Stimulated activated naive CD8-positive, alpha-beta T cell treated with anti-CD3 and anti-CD28 coated beads, Interleukin-15, amount 100 ng/mL, for 72 hours (primary cell): ENCODE measurements around the gene DDIT3.
"Not testable (repeated sequence)": the region's sequence is repeated elsewhere in the genome, so short reads cannot be mapped to it uniquely, and the experiment has no call there.

Experiments
- ATAC-seq: fragments of 150-1000 bp; cut with Tn5 transposase; 2 replicates; pipeline ENCODE4 v1.10.0; 2021; ENCODE audit warnings: mild to moderate bottlenecking, moderate library complexity
- DNase-seq, 2 donors: peaks; one replicate each; pipeline ENCODE4 v3.0.0; 2021 to 2022
- H3K27ac Mint-ChIP-seq, 2 donors: one replicate each; pipeline ENCODE4 v1.8.0; 2022; ENCODE audit warnings: mild to moderate bottlenecking in 2 of 2, mixed read lengths in 2 of 2, moderate library complexity in 2 of 2
- H3K27me3 Mint-ChIP-seq: one replicate; pipeline ENCODE4 v1.8.0; 2022; ENCODE audit warnings: mixed read lengths
- H3K4me1 Mint-ChIP-seq: one replicate; pipeline ENCODE4 v1.8.0; 2022; ENCODE audit warnings: mild to moderate bottlenecking, mixed read lengths
- H3K4me3 Mint-ChIP-seq, 2 donors: one replicate each; pipeline ENCODE4 v1.8.0; 2022; ENCODE audit warnings: mild to moderate bottlenecking in 2 of 2, mixed read lengths in 2 of 2, moderate library complexity in 1 of 2
- H3K9me3 Mint-ChIP-seq, 2 donors: one replicate each; pipeline ENCODE4 v1.8.0; 2022; ENCODE audit warnings: mixed read lengths in 2 of 2

Gene DDIT3

GRCh38 chr12:57520053-57520818 lies at the start of gene DDIT3:
TSS of gene DDIT3 (minus strand) at chr12:57520514. CDS start at chr12:57517406, 3,108 bp downstream.
- peak within 1 kb of the TSS; percentile 99 to 100 for H3K27ac Mint-ChIP-seq
- H3K4me3 Mint-ChIP-seq = peak within 1 kb of the TSS; percentile 95 to 97
- H3K27me3 Mint-ChIP-seq = no peaks in the 10 kb centered on the region
- ATAC-seq = peak; percentile 77
- peak; percentile 100 for DNase-seq
- peaks cover 84% of the 10 kb centered on the region for H3K4me1 Mint-ChIP-seq
- no peaks in the 10 kb centered on the region for H3K9me3 Mint-ChIP-seq

- no peak for ATAC-seq
- Mint-ChIP-seq H3K27ac (no peak overlapping the region), H3K9me3 (no peaks in the 10 kb centered on the region)
These were observed 49.5 kb upstream of the DDIT3 start for GRCh38 chr12:57569858-57570257.

GRCh38 chr12:57568838-57569237 lies 48.5 kb upstream of the DDIT3 start:
- no peak for ATAC-seq

More at GRCh38 chr12:57569858-57570257, 49.5 kb upstream of the DDIT3 start:
- Mint-ChIP-seq H3K4me1 (no peaks in the 10 kb centered on the region), H3K27me3 (no peaks in the 10 kb centered on the region), H3K4me3 (no peak overlapping the region)
- no peak for DNase-seq

GRCh38 chr12:57564178-57564740 lies 43.9 kb upstream of the DDIT3 start:
- no peak for ATAC-seq
- no peak for DNase-seq
- Mint-ChIP-seq H3K4me3 (no peak overlapping the region), H3K27ac (peak overlapping the region in 1 of 2 donors; percentile 22), H3K9me3 (no peaks in the 10 kb centered on the region), H3K4me1 (no peaks in the 10 kb centered on the region), H3K27me3 (no peaks in the 10 kb centered on the region)

More at GRCh38 chr12:57568838-57569237, 48.5 kb upstream of the DDIT3 start:
- no peak overlapping the region for H3K4me3 Mint-ChIP-seq
- no peak overlapping the region for H3K27ac Mint-ChIP-seq
- DNase-seq = no peak
- no peaks in the 10 kb centered on the region for H3K27me3 Mint-ChIP-seq
- H3K9me3 Mint-ChIP-seq = no peaks in the 10 kb centered on the region
- no peaks in the 10 kb centered on the region for H3K4me1 Mint-ChIP-seq

- ATAC-seq (no peak), DNase-seq (no peak)
- Mint-ChIP-seq H3K9me3 (no peaks in the 10 kb centered on the region), H3K4me3 (no peak overlapping the region), H3K27me3 (no peaks in the 10 kb centered on the region), H3K27ac (no peak overlapping the region), H3K4me1 (no peaks in the 10 kb centered on the region)
These were observed 43.0 kb upstream of the DDIT3 start for GRCh38 chr12:57563358-57563757.

- ATAC-seq, DNase-seq, H3K9me3 Mint-ChIP-seq, H3K4me1 Mint-ChIP-seq, H3K27me3 Mint-ChIP-seq, H3K27ac Mint-ChIP-seq, H3K4me3 Mint-ChIP-seq: not testable (repeated sequence)
These were observed 40.8 kb upstream of the DDIT3 start for GRCh38 chr12:57561117-57561516.

GRCh38 chr12:57560516-57560915 lies 40.2 kb upstream of the DDIT3 start:
- Mint-ChIP-seq H3K4me3 (no peak overlapping the region), H3K27ac (no peak overlapping the region), H3K27me3 (no peaks in the 10 kb centered on the region), H3K4me1 (no peaks in the 10 kb centered on the region), H3K9me3 (no peaks in the 10 kb centered on the region)
- ATAC-seq (no peak), DNase-seq (no peak)

- ATAC-seq (no peak), DNase-seq (no peak)
- Mint-ChIP-seq H3K9me3 (no peaks in the 10 kb centered on the region), H3K27ac (no peak overlapping the region), H3K4me3 (no peak overlapping the region), H3K4me1 (no peaks in the 10 kb centered on the region), H3K27me3 (no peaks in the 10 kb centered on the region)
These were observed 38.5 kb upstream of the DDIT3 start for GRCh38 chr12:57558864-57559263.

- H3K4me3 Mint-ChIP-seq = no peak overlapping the region
- ATAC-seq = no peak
- H3K27me3 Mint-ChIP-seq = peaks cover 11% of the 10 kb centered on the region
- H3K27ac Mint-ChIP-seq = no peak overlapping the region
- no peaks in the 10 kb centered on the region for H3K9me3 Mint-ChIP-seq
- no peak for DNase-seq
- H3K4me1 Mint-ChIP-seq = peaks cover 18% of the 10 kb centered on the region
These were observed 34.6 kb upstream of the DDIT3 start for GRCh38 chr12:57554897-57555296.

- Mint-ChIP-seq H3K27ac (no peak overlapping the region), H3K4me1 (peaks cover 23% of the 10 kb centered on the region), H3K9me3 (no peaks in the 10 kb centered on the region), H3K27me3 (peaks cover 12% of the 10 kb centered on the region), H3K4me3 (no peak overlapping the region)
- no peak for ATAC-seq
- DNase-seq = no peak
These were observed 34.1 kb upstream of the DDIT3 start for GRCh38 chr12:57554453-57554852.

- Mint-ChIP-seq H3K4me3 (no peak overlapping the region), H3K9me3 (no peaks in the 10 kb centered on the region), H3K27ac (no peak overlapping the region), H3K4me1 (peaks cover 32% of the 10 kb centered on the region), H3K27me3 (peaks cover 20% of the 10 kb centered on the region)
- no peak for DNase-seq
- no peak for ATAC-seq
These were observed 33.3 kb upstream of the DDIT3 start for GRCh38 chr12:57553343-57554202.

GRCh38 chr12:57552835-57553313 lies 32.6 kb upstream of the DDIT3 start:
- Mint-ChIP-seq H3K4me3 (no peak overlapping the region), H3K9me3 (no peaks in the 10 kb centered on the region)
- DNase-seq = no peak

GRCh38 chr12:57552306-57552651 lies 32.0 kb upstream of the DDIT3 start:
- no peak for DNase-seq
- H3K27me3 Mint-ChIP-seq = peaks cover 24% of the 10 kb centered on the region
- no peak overlapping the region for H3K4me3 Mint-ChIP-seq
- H3K9me3 Mint-ChIP-seq = no peaks in the 10 kb centered on the region
- no peak overlapping the region for H3K27ac Mint-ChIP-seq
- no peak for ATAC-seq
- peaks cover 40% of the 10 kb centered on the region for H3K4me1 Mint-ChIP-seq

More at GRCh38 chr12:57552835-57553313, 32.6 kb upstream of the DDIT3 start:
- Mint-ChIP-seq H3K4me1 (peaks cover 35% of the 10 kb centered on the region), H3K27ac (no peak overlapping the region), H3K27me3 (peaks cover 24% of the 10 kb centered on the region)
- ATAC-seq = no peak

- ATAC-seq (no peak), DNase-seq (no peak)
- Mint-ChIP-seq H3K27ac (no peak overlapping the region), H3K27me3 (peaks cover 24% of the 10 kb centered on the region), H3K4me3 (no peak overlapping the region), H3K4me1 (peaks cover 43% of the 10 kb centered on the region), H3K9me3 (no peaks in the 10 kb centered on the region)
These were observed 31.5 kb upstream of the DDIT3 start for GRCh38 chr12:57551637-57552305.
